GM19452 (cell line): ENCODE data around the gene MDN1.

Experiments used
- ATAC-seq: cut with Tn5 transposase; IDR thresholded peaks from one replicate; pipeline ENCODE4 v1.9.1; 2021; ENCODE audit not compliant: unreplicated experiment

The MDN1 gene

DNA sequence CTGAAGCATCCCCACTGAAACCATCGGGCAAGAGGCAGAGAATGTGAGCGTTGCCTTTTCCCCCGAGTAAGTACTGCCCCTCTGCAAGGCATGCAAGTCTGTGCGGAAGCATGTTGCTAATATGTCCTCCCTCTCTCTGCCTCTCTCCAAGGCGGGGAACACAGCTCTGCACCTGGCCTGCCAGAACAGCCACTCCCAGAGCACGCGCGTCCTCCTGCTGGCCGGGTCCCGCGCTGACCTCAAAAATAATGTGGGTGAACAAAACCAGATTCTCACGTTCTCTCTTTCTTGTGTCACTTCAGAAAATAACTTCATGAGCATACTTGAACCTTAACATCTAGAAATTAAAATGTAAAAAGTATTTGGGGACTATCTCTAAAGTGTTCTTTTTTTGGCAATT, 207.5 kb downstream of the MDN1 start:
- ATAC-seq: no peak

DNA sequence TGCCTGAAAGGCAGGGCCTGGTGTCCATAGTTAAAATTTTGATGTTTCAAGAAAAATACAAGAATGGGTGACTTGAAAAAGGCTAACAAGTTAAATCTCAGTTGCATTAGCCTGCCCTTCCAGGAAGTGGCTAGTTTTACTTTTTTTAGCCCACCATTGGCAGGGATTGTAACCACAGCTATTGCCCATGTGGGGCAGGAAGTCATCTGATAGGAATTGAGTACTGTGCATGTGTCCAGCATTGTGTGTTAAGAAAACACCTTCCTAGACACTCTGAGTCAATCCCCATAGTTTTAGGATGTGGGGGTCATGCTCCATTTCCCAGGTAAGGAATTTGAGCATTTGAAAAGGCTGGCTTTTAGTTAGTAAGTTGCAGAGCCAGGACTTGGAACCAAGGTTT, 207.9 kb downstream of the MDN1 start:
- no peak for ATAC-seq

DNA sequence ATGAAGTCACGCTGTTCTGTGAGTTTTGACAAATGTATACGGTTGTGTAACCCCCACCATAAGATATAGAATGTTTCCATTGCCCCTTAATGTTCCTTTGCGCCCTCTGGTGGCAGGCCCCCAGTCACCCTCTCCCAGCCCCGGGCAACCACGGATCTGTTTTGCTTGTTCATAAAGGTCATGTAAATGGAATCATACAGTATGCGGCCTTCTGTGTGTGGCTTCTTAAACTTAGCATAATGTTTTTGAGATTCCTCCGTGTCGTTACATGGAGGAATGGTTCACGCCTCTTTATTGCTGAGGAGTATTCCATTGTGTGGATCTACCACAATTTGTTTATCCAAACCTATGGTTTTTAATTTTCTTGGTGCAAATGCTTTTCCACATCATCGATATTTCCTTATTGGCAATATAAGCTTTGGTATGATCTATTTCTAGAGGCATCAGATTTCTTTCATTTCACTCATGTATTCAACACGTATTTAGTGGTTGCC, 209.4 kb downstream of the MDN1 start:
- ATAC-seq: no peak

DNA sequence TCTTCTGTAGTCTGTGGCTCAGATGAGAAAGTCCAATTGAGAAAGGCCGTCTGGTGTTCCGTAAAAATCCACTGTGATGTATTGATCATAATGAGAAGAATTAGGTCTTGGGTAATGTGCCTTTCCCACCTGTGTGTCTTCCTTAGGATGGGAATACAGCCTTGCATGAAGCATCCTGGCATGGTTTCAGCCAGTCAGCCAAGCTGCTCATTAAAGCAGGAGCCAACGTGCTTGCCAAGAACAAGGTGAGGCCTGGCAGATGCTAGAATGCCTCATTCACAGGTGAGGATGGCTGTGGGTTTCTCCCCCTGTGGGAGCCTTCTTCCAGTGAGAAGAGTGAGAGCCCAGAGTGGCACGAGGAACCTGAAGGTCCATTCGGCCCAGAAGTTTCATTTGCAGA, 213.7 kb downstream of the MDN1 start:
- ATAC-seq: no peak

DNA sequence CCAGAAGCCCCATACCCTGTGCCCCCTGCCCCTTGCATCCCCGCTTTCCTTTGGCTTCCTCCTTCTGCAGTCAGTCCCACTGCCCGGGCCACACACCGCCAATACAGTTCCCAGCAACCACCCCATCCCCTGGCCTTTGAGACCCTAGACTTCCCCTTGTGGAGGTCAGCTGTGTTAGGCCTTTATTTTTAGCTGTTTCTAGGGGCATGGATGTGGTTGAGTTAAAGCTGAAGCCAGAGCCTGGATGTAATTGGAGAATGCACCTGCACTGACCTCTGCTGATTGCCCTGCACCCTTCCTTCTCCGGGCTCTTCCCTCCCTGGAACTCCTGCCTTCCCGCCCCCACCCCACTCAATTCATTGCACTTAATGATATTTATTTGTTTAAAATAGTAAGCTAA, 214.9 kb downstream of the MDN1 start:
- no peak for ATAC-seq

DNA sequence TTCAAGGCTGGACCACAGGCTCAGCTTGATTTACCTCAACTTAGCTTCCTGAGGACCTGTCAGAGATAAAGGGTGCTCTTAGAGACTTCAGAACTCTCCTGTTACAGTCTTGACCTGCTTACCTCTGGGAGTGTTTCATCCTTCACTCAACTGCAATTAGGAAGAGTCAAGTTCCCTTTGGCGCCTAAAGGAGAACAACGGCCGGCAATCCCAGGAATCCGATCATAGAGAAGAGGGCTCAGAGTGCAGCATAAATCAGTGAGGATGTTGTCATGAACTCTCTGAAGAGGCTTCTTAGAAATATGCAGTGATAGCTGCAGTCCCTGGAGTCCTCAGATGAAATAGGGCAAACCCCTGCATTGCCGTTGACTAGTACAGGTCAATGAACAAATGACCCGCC, 217.4 kb downstream of the MDN1 start:
- ATAC-seq: no peak

DNA sequence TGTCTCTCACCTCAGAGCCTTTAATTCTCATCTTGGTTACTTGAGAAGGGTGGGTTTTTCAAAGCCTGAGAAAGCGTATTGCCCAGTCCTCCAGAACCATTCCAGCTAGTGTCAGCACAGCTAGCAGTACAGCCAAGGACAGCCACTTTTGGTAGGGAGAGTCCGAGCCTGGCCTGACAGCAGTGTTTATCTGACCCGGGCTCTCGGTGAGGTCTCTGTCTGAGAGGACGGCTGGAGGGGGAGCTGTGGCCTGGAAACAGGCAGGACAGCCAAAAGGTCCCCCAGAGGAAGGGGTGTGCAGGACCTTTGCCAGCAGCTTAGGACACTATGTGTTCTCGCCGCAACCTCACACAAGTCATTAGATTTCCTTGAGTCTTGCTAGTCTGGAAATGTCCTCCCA, 219.9 kb downstream of the MDN1 start:
- no peak for ATAC-seq

DNA sequence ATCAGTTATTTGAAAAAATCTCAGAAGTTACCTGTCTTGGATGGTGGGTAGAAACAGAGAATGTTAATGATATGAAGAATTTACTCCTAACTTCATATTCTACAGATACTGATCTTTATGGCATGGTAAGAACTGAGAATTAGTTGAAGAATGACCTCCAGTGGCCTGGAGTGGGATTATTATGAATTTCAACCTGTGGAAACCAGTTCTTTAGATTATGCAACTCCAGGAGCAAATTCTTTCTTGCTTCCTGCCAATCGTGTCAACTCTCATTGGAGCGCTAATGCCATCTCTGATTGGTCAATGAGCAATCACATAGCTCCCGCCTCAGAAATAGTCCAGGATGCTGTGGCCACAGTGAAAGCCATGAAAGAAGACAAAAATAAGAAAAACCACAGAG, 221.6 kb downstream of the MDN1 start:
- no peak for ATAC-seq

DNA sequence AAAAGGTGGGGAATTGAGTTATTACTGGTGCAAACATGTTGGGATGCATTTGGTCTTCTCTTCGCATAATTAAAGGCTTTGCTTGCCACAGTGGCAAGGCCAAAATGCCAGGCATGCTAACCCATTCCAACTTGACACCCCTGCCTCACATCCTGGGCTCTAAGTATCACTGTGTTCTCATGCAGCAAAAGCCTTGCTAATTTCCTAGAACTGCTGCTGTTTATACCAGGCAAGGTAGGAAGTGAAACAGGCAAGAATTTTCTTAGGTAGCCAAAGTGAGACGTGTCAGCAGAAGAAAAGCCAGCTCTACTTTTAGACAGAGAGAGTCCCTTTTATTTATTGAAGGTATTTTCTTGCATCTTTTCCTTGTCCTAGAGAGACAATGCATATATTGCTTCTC, 222.2 kb downstream of the MDN1 start:
- ATAC-seq: no peak

DNA sequence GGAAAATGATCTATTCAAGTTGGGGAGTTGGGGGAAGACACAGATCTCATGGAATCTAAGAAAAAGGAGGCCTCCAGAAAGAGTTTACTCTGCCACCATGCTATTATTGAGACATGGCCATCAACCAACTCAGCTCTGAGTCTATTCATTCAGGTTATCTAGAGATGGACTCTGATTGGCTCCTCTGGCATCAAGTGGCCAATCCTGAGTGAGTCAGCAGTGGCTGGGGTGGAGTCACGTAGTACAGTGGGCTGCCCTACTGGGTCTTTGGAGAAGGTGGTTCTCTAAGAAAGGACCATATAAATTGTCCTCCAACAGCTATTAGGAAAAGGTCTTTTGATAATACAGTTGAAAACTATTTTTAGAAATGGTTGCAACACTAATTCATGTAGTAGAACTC, 223.1 kb downstream of the MDN1 start:
- no peak for ATAC-seq

DNA sequence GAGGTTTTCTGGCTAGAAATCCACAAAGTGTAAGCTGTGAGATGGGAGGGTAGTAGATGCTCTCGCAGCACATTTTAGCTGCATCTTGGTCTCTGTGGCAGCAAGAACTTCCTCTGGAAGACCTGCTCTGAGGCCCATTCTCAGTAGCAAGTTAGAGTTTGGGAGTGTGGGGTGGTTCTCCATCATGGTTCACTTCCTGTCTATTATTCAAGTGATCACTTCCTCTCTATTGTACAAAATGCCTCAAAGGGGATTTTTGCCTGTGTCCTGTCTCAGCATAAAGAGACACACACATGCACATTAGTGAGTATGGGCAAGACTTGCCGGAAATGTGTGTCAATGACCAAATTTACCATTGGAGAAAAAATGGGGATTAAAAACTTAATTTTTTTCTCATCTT, 223.5 kb downstream of the MDN1 start:
- ATAC-seq: peak; percentile 94
